Mucosa of stomach (tissue), 1 donor: ENCODE data around the gene CAPN11.

Source experiments
- H3K27me3 ChIP-seq: one replicate; pipeline ENCODE4 v1.7.0; 2013; ENCODE audit warnings: mild to moderate bottlenecking, low read length; ENCODE audit not compliant: control insufficient read depth, insufficient read depth
- H3K36me3 ChIP-seq: one replicate; pipeline ENCODE4 v1.7.0; 2013; ENCODE audit warnings: low read length; ENCODE audit not compliant: control insufficient read depth, insufficient read depth
- H3K4me1 ChIP-seq: one replicate; pipeline ENCODE4 v1.7.0; 2013; ENCODE audit warnings: mild to moderate bottlenecking, low read length; ENCODE audit not compliant: control insufficient read depth, insufficient read depth
- H3K4me3 ChIP-seq: one replicate; pipeline ENCODE4 v1.7.0; 2013; ENCODE audit warnings: low read length
- H3K9ac ChIP-seq: one replicate; pipeline ENCODE4 v1.7.0; 2013; ENCODE audit warnings: mild to moderate bottlenecking, low read length, moderate library complexity
- H3K9me3 ChIP-seq: one replicate; pipeline ENCODE4 v1.7.0; 2013; ENCODE audit warnings: mild to moderate bottlenecking, low read length, moderate library complexity; ENCODE audit not compliant: control insufficient read depth
- donor health status: Pancreatic carcinoma.

CAPN11 gene

GRCh38 chr6:44222486-44223318 is 64.1 kb downstream of the CAPN11 start:
- Histone ChIP-seq H3K4me1 (peaks cover 85% of the 10 kb centered on the region), H3K36me3 (no peaks in the 10 kb centered on the region), H3K27me3 (no peaks in the 10 kb centered on the region), H3K9ac (peak overlapping the region; percentile 41), H3K9me3 (no peaks in the 10 kb centered on the region), H3K4me3 (no peak overlapping the region)

GRCh38 chr6:44223319-44224028 is 64.9 kb downstream of the CAPN11 start, which contains the start of gene SLC29A1:
Gene SLC29A1, plus strand, starts transcription at chr6:44223595. Its CDS starts 3,719 bp downstream, at chr6:44227314.
- Histone ChIP-seq H3K9ac (peak within 1 kb of the TSS; percentile 41), H3K27me3 (no peaks in the 10 kb centered on the region)

GRCh38 chr6:44224029-44224964 is 65.7 kb downstream of the CAPN11 start:
- H3K4me3 ChIP-seq: no peak overlapping the region
- peaks cover 71% of the 10 kb centered on the region for H3K4me1 ChIP-seq
- H3K9ac ChIP-seq: peak overlapping the region; percentile 40

More at GRCh38 chr6:44223319-44224028, 64.9 kb downstream of the CAPN11 start, which contains the start of gene SLC29A1:
- Histone ChIP-seq H3K4me1 (peaks cover 79% of the 10 kb centered on the region), H3K9me3 (no peaks in the 10 kb centered on the region), H3K4me3 (no peak within 1 kb of the TSS), H3K36me3 (no peaks in the 10 kb centered on the region)

GRCh38 chr6:44224965-44225305 is 66.3 kb downstream of the CAPN11 start:
- peaks cover 4% of the 10 kb centered on the region for H3K36me3 ChIP-seq
- peaks cover 69% of the 10 kb centered on the region for H3K4me1 ChIP-seq
- no peaks in the 10 kb centered on the region for H3K27me3 ChIP-seq
- H3K9me3 ChIP-seq: no peaks in the 10 kb centered on the region
- H3K9ac ChIP-seq: no peak overlapping the region
- H3K4me3 ChIP-seq: no peak overlapping the region

More at GRCh38 chr6:44224029-44224964, 65.7 kb downstream of the CAPN11 start:
- no peaks in the 10 kb centered on the region for H3K27me3 ChIP-seq
- peaks cover 4% of the 10 kb centered on the region for H3K36me3 ChIP-seq
- H3K9me3 ChIP-seq: no peaks in the 10 kb centered on the region

GRCh38 chr6:44225579-44226325 is 67.1 kb downstream of the CAPN11 start:
- Histone ChIP-seq H3K9ac (peak overlapping the region; percentile 39), H3K9me3 (no peaks in the 10 kb centered on the region), H3K4me1 (peaks cover 61% of the 10 kb centered on the region), H3K4me3 (no peak overlapping the region), H3K36me3 (peaks cover 4% of the 10 kb centered on the region), H3K27me3 (no peaks in the 10 kb centered on the region)

- H3K9ac ChIP-seq: peak overlapping the region; percentile 39
- H3K4me3 ChIP-seq: no peak overlapping the region
- no peaks in the 10 kb centered on the region for H3K9me3 ChIP-seq
- H3K36me3 ChIP-seq: peaks cover 4% of the 10 kb centered on the region
- no peaks in the 10 kb centered on the region for H3K27me3 ChIP-seq
- H3K4me1 ChIP-seq: peaks cover 53% of the 10 kb centered on the region
Observed at GRCh38 chr6:44226368-44227147, 67.9 kb downstream of the CAPN11 start.

- no peaks in the 10 kb centered on the region for H3K9me3 ChIP-seq
- H3K9ac ChIP-seq: peak overlapping the region; percentile 28
- H3K36me3 ChIP-seq: peaks cover 4% of the 10 kb centered on the region
- no peaks in the 10 kb centered on the region for H3K27me3 ChIP-seq
- H3K4me1 ChIP-seq: peaks cover 46% of the 10 kb centered on the region
- no peak overlapping the region for H3K4me3 ChIP-seq
Observed at GRCh38 chr6:44227148-44227793, 68.7 kb downstream of the CAPN11 start.

GRCh38 chr6:44228031-44228430 is 69.4 kb downstream of the CAPN11 start:
- no peaks in the 10 kb centered on the region for H3K27me3 ChIP-seq
- no peak overlapping the region for H3K4me3 ChIP-seq
- no peaks in the 10 kb centered on the region for H3K9me3 ChIP-seq
- no peak overlapping the region for H3K9ac ChIP-seq
- peaks cover 4% of the 10 kb centered on the region for H3K36me3 ChIP-seq
- peaks cover 39% of the 10 kb centered on the region for H3K4me1 ChIP-seq

GRCh38 chr6:44228433-44228832 is 69.8 kb downstream of the CAPN11 start:
- Histone ChIP-seq H3K36me3 (peaks cover 4% of the 10 kb centered on the region), H3K9ac (no peak overlapping the region), H3K9me3 (no peaks in the 10 kb centered on the region), H3K27me3 (no peaks in the 10 kb centered on the region), H3K4me3 (no peak overlapping the region), H3K4me1 (peaks cover 37% of the 10 kb centered on the region)

GRCh38 chr6:44228836-44229235 is 70.2 kb downstream of the CAPN11 start:
- H3K4me1 ChIP-seq: peaks cover 34% of the 10 kb centered on the region

More at GRCh38 chr6:44228836-44229235, 70.2 kb downstream of the CAPN11 start:
- Histone ChIP-seq H3K27me3 (no peaks in the 10 kb centered on the region), H3K4me3 (no peak overlapping the region), H3K9ac (no peak overlapping the region), H3K36me3 (peaks cover 4% of the 10 kb centered on the region), H3K9me3 (no peaks in the 10 kb centered on the region)
